IMR-90 (cell line): ENCODE results near the gene SARM1. TPM values are rescaled to one million over a fixed set of nuclear protein-coding genes. Genes with fewer than 3 reads are reported as not detected.

Experiments used
- ATAC-seq: fragments of 200-7000 bp; cut with Tn5 transposase; 2 replicates; pipeline ENCODE4 v1.9.1; 2020; ENCODE audit warnings: low read depth, mild to moderate bottlenecking, moderate library complexity
- BruUV-seq: library from RNA; stranded (reverse); fragments of 400-500 nt; replicated peaks from 2 replicates; lab custom pipeline; 2021; lab: Mats Ljungman, UMichigan
- CTCF ChIA-PET: fragments of 300-600 bp; formaldehyde crosslinking; extraction: SDS; loops from one replicate; lab custom pipeline; 2021; ENCODE audit warnings: antibody characterized with exemption; lab: Yijun Ruan, JAX
- POLR2A ChIA-PET: fragments of 300-600 bp; sonication (Branson Sonifier 250); formaldehyde crosslinking; loops from one replicate; lab custom pipeline; 2022; ENCODE audit warnings: antibody characterized with exemption; ENCODE audit not compliant: unreplicated experiment; lab: Charles Lee
- DNase-seq: peaks from one replicate; pipeline ENCODE4 v3.0.0; 2013
- H2AFZ ChIP-seq: replicated peaks from 2 replicates; pipeline ENCODE3; 2013; ENCODE audit warnings: low read length, mild to moderate bottlenecking; ENCODE audit not compliant: poor library complexity
- H2AK5ac ChIP-seq: 2 replicates; pipeline ENCODE4 v1.6.1; 2013; ENCODE audit warnings: low read depth, low read length, inconsistent platforms
- H2AK9ac ChIP-seq: replicated peaks from 2 replicates; pipeline ENCODE3; 2013; ENCODE audit warnings: mild to moderate bottlenecking, low read depth, low read length, moderate library complexity; ENCODE audit not compliant: poor library complexity
- H2BK120ac ChIP-seq: 2 replicates; pipeline ENCODE4 v1.6.1; 2013; ENCODE audit warnings: low read depth, low read length, inconsistent platforms
- H2BK15ac ChIP-seq: 3 replicates; pipeline ENCODE4 v1.6.1; 2013; ENCODE audit warnings: low read depth, low read length, inconsistent platforms
- H2BK20ac ChIP-seq: 2 replicates; pipeline ENCODE4 v1.6.1; 2013; ENCODE audit warnings: low read depth, mild to moderate bottlenecking, inconsistent platforms, low read length, moderate library complexity
- H2BK5ac ChIP-seq: 2 replicates; pipeline ENCODE4 v1.6.1; 2013; ENCODE audit warnings: mild to moderate bottlenecking, low read depth, low read length, inconsistent platforms; ENCODE audit not compliant: poor library complexity, severe bottlenecking
- H3K14ac ChIP-seq: replicated peaks from 2 replicates; pipeline ENCODE4 v1.6.1; 2013; ENCODE audit warnings: low read depth, low read length, inconsistent platforms
- H3K18ac ChIP-seq: 2 replicates; pipeline ENCODE4 v1.6.1; 2013; ENCODE audit warnings: low read depth, low read length, control low read depth
- H3K23ac ChIP-seq: 2 replicates; pipeline ENCODE4 v1.6.1; 2013; ENCODE audit warnings: low read depth, low read length, inconsistent platforms
- H3K27ac ChIP-seq: 2 replicates; pipeline ENCODE4 v1.5.1; 2013; ENCODE audit warnings: mild to moderate bottlenecking, control low read depth, low read length; ENCODE audit not compliant: insufficient read depth
- H3K27me3 ChIP-seq: 2 replicates; pipeline ENCODE4 v1.6.1; 2013; ENCODE audit warnings: low read length; ENCODE audit not compliant: control insufficient read depth, insufficient read depth
- H3K36me3 ChIP-seq: 2 replicates; pipeline ENCODE4 v1.6.1; 2013; ENCODE audit warnings: low read length, mixed read lengths; ENCODE audit not compliant: control insufficient read depth, insufficient read depth
- H3K4ac ChIP-seq: 2 replicates; pipeline ENCODE4 v1.6.1; 2013; ENCODE audit warnings: low read depth, low read length, inconsistent platforms
- H3K4me1 ChIP-seq: 2 replicates; pipeline ENCODE4 v1.6.1; 2013; ENCODE audit warnings: low read length, mixed read lengths; ENCODE audit not compliant: control insufficient read depth, insufficient read depth
- H3K4me2 ChIP-seq: 2 replicates; pipeline ENCODE4 v1.6.1; 2013; ENCODE audit warnings: low read depth, mild to moderate bottlenecking, control low read depth, low read length, moderate library complexity
- H3K4me3 ChIP-seq: 2 replicates; pipeline ENCODE4 v1.5.1; 2013; ENCODE audit warnings: low read depth, mild to moderate bottlenecking, control low read depth, low read length, moderate library complexity; ENCODE audit not compliant: insufficient read depth
- H3K56ac ChIP-seq: 2 replicates; pipeline ENCODE4 v1.6.1; 2013; ENCODE audit warnings: low read length, inconsistent platforms; ENCODE audit not compliant: insufficient read depth; ENCODE audit errors: extremely low read depth
- H3K79me1 ChIP-seq, 2 experiments: 2 replicates each; pipeline ENCODE4 v1.6.1; 2013; ENCODE audit warnings: low read length in 2 of 2, inconsistent platforms in 1 of 2, low read depth in 1 of 2
- H3K9ac ChIP-seq: 2 replicates; pipeline ENCODE4 v1.6.1; 2013; ENCODE audit warnings: low read depth, low read length, control low read depth
- H3K9me1 ChIP-seq: 2 replicates; pipeline ENCODE4 v1.6.1; 2013; ENCODE audit warnings: low read length, inconsistent platforms; ENCODE audit not compliant: insufficient read depth
- H3K9me3 ChIP-seq: 2 replicates; pipeline ENCODE4 v1.6.1; 2013; ENCODE audit warnings: low read length; ENCODE audit not compliant: control insufficient read depth, insufficient read depth
- H4K20me1 ChIP-seq: 2 replicates; pipeline ENCODE4 v1.6.1; 2013; ENCODE audit warnings: low read length, inconsistent platforms; ENCODE audit not compliant: insufficient read depth
- H4K5ac ChIP-seq: 2 replicates; pipeline ENCODE4 v1.6.1; 2013; ENCODE audit warnings: mild to moderate bottlenecking, low read depth, low read length, control low read depth
- H4K8ac ChIP-seq, 2 experiments: 2 replicates each; pipeline ENCODE4 v1.6.1; 2013; ENCODE audit warnings: low read depth in 2 of 2, low read length in 2 of 2, control low read depth in 1 of 2, inconsistent platforms in 1 of 2
- H4K91ac ChIP-seq: 2 replicates; pipeline ENCODE4 v1.6.1; 2013; ENCODE audit warnings: low read depth, low read length, inconsistent platforms; ENCODE audit not compliant: insufficient read depth
- BHLHE40 ChIP-seq: fragments of 150-350 bp; IDR thresholded peaks from 2 replicates; pipeline ENCODE4 v1.6.1; 2016; ENCODE audit warnings: mild to moderate bottlenecking, low read depth, low read length
- CEBPB ChIP-seq: IDR thresholded peaks from 2 replicates; pipeline ENCODE4 v1.6.1; 2012; ENCODE audit warnings: low read depth, low read length, improper control_type of control experiment
- CHD1 ChIP-seq: IDR thresholded peaks from 2 replicates; pipeline ENCODE4 v1.6.1; 2012; ENCODE audit warnings: low read depth, low read length, improper control_type of control experiment
- FOS ChIP-seq: fragments of 150-350 bp; IDR thresholded peaks from 2 replicates; pipeline ENCODE4 v1.6.1; 2016; ENCODE audit warnings: low read depth, low read length
- MAFK ChIP-seq: IDR thresholded peaks from 2 replicates; pipeline ENCODE4 v1.6.1; 2012; ENCODE audit warnings: low read depth, low read length, improper control_type of control experiment
- MAZ ChIP-seq: IDR thresholded peaks from 2 replicates; pipeline ENCODE4 v1.6.1; 2012; ENCODE audit warnings: low read depth, mild to moderate bottlenecking, low read length, improper control_type of control experiment, moderate library complexity, borderline replicate concordance
- MXI1 ChIP-seq: IDR thresholded peaks from 2 replicates; pipeline ENCODE4 v1.6.1; 2012; ENCODE audit warnings: low read depth, mild to moderate bottlenecking, low read length, moderate library complexity, borderline replicate concordance
- NFE2L2 ChIP-seq: fragments of 150-350 bp; IDR thresholded peaks from 2 replicates; pipeline ENCODE4 v1.6.1; 2016; ENCODE audit warnings: low read depth, mild to moderate bottlenecking, low read length
- POLR2A ChIP-seq: IDR thresholded peaks from 2 replicates; pipeline ENCODE4 v1.6.1; 2012; ENCODE audit warnings: mild to moderate bottlenecking, low read depth, low read length
- RAD21 ChIP-seq: IDR thresholded peaks from 2 replicates; pipeline ENCODE4 v1.6.1; 2012; ENCODE audit warnings: low read length, improper control_type of control experiment
- RCOR1 ChIP-seq: IDR thresholded peaks from 2 replicates; pipeline ENCODE4 v1.6.1; 2012; ENCODE audit warnings: mild to moderate bottlenecking, low read length, improper control_type of control experiment; ENCODE audit not compliant: insufficient replicate concordance
- RFX5 ChIP-seq: IDR thresholded peaks from 2 replicates; pipeline ENCODE4 v1.8.0; 2012; ENCODE audit warnings: low read depth, mild to moderate bottlenecking, low read length, moderate library complexity
- SMC3 ChIP-seq: fragments of 150-350 bp; IDR thresholded peaks from 2 replicates; pipeline ENCODE4 v1.6.1; 2016; ENCODE audit warnings: low read depth, mild to moderate bottlenecking, antibody characterized with exemption, low read length, moderate library complexity
- WGBS, 2 experiments: methylation state at CpG; one replicate each; pipeline versions ENCODE4 v1.1.5 to v1.1.7; 2013; ENCODE audit warnings: missing lambda C conversion rate in 2 of 2; ENCODE audit not compliant: insufficient read length in 1 of 2; ENCODE audit errors: extremely low coverage in 2 of 2; 5-methylcytosine and 5-hydroxymethylcytosine counted together
- dilution Hi-C: fragments of 300-500 bp; cut with HindIII; formaldehyde crosslinking; loops from one replicate; pipeline ENCODE4 v1.14.3; 2018; ENCODE audit warnings: low sequenced_read_pairs; ENCODE audit not compliant: unreplicated experiment
- in situ Hi-C: fragments of 300-500 bp; cut with MboI; formaldehyde crosslinking; loops from 3 replicates; pipeline ENCODE4 v1.14.3; 2019; ENCODE audit warnings: low sequenced_read_pairs, inconsistent platforms, mixed read lengths
- intact Hi-C: fragments of 100-400 bp; cut with micrococcal nuclease; formaldehyde crosslinking; loops from 2 replicates; pipeline ENCODE4 v1.10.0; 2022
- polyA plus RNA-seq, 3 experiments: library from polyadenylated mRNA; depleted of rRNA; stranded (reverse); fragments of >200 nt; gene quantifications; 2 replicates each; pipeline ENCODE4 v1.2.3, GENCODE V29; 2012; ENCODE audit warnings: low replicate concordance in 1 of 3
- total RNA-seq: library from RNA; depleted of rRNA; stranded (reverse); fragments of >200 nt; gene quantifications from 2 replicates; pipeline ENCODE4 v1.2.3, GENCODE V29; 2012
- TF ChIP-seq, protein P1 (sequence below): conservative IDR thresholded peaks from 2 replicates; pipeline ENCODE4 v1.5.1; 2012; ENCODE audit warnings: mild to moderate bottlenecking, low read depth, low read length, improper control_type of control experiment
- TF ChIP-seq, protein P2 (sequence below): fragments of 150-350 bp; IDR thresholded peaks from 2 replicates; pipeline ENCODE4 v1.6.1; 2017; ENCODE audit warnings: mild to moderate bottlenecking, antibody characterized with exemption, low read length, low read depth
- TF ChIP-seq, protein P3 (sequence below): fragments of 150-350 bp; IDR thresholded peaks from 2 replicates; pipeline ENCODE4 v1.6.1; 2016; ENCODE audit warnings: low read depth, mild to moderate bottlenecking, low read length, moderate library complexity, borderline replicate concordance

The SARM1 gene
- total and polyA plus RNA-seq, 2 of the 4 experiments (the other 2 are of a cell fraction): 3.4 to 11.4 TPM

DNA sequence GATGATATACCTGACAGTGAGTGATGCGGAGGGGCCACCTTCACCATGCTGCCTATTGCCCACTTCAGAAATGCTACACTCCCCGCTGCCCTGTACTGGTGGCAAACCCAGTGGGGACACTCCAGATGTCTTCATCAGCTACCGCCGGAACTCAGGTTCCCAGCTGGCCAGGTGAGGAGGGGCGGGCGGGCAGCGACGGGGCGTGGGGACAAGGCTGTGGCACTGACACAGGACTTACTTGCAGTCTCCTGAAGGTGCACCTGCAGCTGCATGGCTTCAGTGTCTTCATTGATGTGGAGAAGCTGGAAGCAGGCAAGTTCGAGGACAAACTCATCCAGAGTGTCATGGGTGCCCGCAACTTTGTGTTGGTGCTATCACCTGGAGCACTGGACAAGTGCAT lies 16.6 kb downstream of the SARM1 start:
- intact Hi-C loops (no loop called here), in situ Hi-C loops (no loop called here), dilution Hi-C loops (no loop called here)
- Histone ChIP-seq H2BK5ac (no peak overlapping the region), H3K4ac (no peak overlapping the region), H3K4me1 (peaks cover 2% of the 10 kb centered on the region; the same call in 1 of the 2 replicates), H2BK15ac (no peak overlapping the region), H3K9me3 (no peaks in the 10 kb centered on the region), H2AK9ac (no peak overlapping the region), H3K4me3 (no peak overlapping the region), H4K5ac (no peak overlapping the region), H3K36me3 (peaks cover 38% of the 10 kb centered on the region), H3K9me1 (peaks cover 3% of the 10 kb centered on the region; the same call in 1 of the 2 replicates), H3K9ac (no peak overlapping the region), H3K18ac (no peak overlapping the region), H3K27ac (no peak overlapping the region), H3K14ac (no peak overlapping the region), H3K56ac (no peak overlapping the region), H3K23ac (no peak overlapping the region), H4K91ac (no peak overlapping the region), H3K27me3 (no peaks in the 10 kb centered on the region), H4K20me1 (peaks cover 6% of the 10 kb centered on the region; the same call in 1 of the 2 replicates), H3K79me1 (peaks cover 0 to 3% of the 10 kb centered on the region in 2 experiments; a peak in 1 of 4 replicates), H4K8ac (no peak overlapping the region), H2AFZ (no peak overlapping the region), H2BK20ac (no peak overlapping the region), H2AK5ac (no peak overlapping the region), H3K4me2 (no peak overlapping the region), H2BK120ac (no peak overlapping the region)
- ChIA-PET POLR2A (no interaction called here), CTCF (no interaction called here)
- BruUV-seq: no TSS peak
- 100% methylated on average over 2 of the region's 11 CpGs; no CpG with 5 or more reads in 1 of the 2 experiments for WGBS, 2 experiments
- ATAC-seq (no peak), DNase-seq (no peak)
- no peak for TF ChIP-seq POLR2A
- TF ChIP-seq SMC3: no peak
- TF ChIP-seq, protein P1, sequence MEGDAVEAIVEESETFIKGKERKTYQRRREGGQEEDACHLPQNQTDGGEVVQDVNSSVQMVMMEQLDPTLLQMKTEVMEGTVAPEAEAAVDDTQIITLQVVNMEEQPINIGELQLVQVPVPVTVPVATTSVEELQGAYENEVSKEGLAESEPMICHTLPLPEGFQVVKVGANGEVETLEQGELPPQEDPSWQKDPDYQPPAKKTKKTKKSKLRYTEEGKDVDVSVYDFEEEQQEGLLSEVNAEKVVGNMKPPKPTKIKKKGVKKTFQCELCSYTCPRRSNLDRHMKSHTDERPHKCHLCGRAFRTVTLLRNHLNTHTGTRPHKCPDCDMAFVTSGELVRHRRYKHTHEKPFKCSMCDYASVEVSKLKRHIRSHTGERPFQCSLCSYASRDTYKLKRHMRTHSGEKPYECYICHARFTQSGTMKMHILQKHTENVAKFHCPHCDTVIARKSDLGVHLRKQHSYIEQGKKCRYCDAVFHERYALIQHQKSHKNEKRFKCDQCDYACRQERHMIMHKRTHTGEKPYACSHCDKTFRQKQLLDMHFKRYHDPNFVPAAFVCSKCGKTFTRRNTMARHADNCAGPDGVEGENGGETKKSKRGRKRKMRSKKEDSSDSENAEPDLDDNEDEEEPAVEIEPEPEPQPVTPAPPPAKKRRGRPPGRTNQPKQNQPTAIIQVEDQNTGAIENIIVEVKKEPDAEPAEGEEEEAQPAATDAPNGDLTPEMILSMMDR: no peak
- TF ChIP-seq FOS: no peak
- TF ChIP-seq BHLHE40: no peak
- TF ChIP-seq CEBPB: no peak
- TF ChIP-seq, protein P2, sequence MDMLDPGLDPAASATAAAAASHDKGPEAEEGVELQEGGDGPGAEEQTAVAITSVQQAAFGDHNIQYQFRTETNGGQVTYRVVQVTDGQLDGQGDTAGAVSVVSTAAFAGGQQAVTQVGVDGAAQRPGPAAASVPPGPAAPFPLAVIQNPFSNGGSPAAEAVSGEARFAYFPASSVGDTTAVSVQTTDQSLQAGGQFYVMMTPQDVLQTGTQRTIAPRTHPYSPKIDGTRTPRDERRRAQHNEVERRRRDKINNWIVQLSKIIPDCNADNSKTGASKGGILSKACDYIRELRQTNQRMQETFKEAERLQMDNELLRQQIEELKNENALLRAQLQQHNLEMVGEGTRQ: no peak
- no peak for TF ChIP-seq MAFK
- no peak for TF ChIP-seq CHD1
- TF ChIP-seq RCOR1: no peak
- TF ChIP-seq, protein P3, sequence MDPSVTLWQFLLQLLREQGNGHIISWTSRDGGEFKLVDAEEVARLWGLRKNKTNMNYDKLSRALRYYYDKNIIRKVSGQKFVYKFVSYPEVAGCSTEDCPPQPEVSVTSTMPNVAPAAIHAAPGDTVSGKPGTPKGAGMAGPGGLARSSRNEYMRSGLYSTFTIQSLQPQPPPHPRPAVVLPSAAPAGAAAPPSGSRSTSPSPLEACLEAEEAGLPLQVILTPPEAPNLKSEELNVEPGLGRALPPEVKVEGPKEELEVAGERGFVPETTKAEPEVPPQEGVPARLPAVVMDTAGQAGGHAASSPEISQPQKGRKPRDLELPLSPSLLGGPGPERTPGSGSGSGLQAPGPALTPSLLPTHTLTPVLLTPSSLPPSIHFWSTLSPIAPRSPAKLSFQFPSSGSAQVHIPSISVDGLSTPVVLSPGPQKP: no peak
- TF ChIP-seq MAZ: no peak
- TF ChIP-seq RFX5: no peak
- TF ChIP-seq MXI1: no peak
- no peak for TF ChIP-seq NFE2L2
- TF ChIP-seq RAD21: no peak
